ENCODE measurements around the gene CHP1.
"Not testable (repeated sequence)": the region's sequence is repeated elsewhere in the genome, so short reads cannot be mapped to it uniquely, and the experiment has no call there.

Gene CHP1

GRCh38 chr15:41301587-41301986 is 70.5 kb downstream of the CHP1 start:
- DNase-seq: no peak

- no peak for DNase-seq
Measured at GRCh38 chr15:41304149-41304770, 73.2 kb downstream of the CHP1 start.

GRCh38 chr15:41307679-41308078 is 76.6 kb downstream of the CHP1 start:
- DNase-seq: no peak

GRCh38 chr15:41309226-41309905 is 78.3 kb downstream of the CHP1 start:
- DNase-seq: no peak

GRCh38 chr15:41320805-41321330 is 89.8 kb downstream of the CHP1 start:
- not testable (repeated sequence) for DNase-seq

GRCh38 chr15:41323611-41324010 is 92.5 kb downstream of the CHP1 start:
- DNase-seq: no peak

- no peak for DNase-seq
Measured at GRCh38 chr15:41331281-41331680, 100.2 kb downstream of the CHP1 start.
